Body of pancreas (tissue), 4 donors: ENCODE data around the gene NECAB3.

Experiments
- CTCF ChIP-seq, 7 experiments: fragments of 450-650 bp in 4 of 7; fragments of 200-600 bp in 3 of 7; sonication (generic) in 3 of 7; IDR thresholded peaks; one replicate each; pipeline ENCODE4 v1.5.1; 2016 to 2019; ENCODE audit warnings: antibody characterized with exemption in 7 of 7
- POLR2A ChIP-seq, 3 donors: fragments of 450-650 bp; IDR thresholded peaks; one replicate each; pipeline ENCODE4 v1.6.1; 2016; ENCODE audit warnings: antibody characterized with exemption in 3 of 3, mild to moderate bottlenecking in 2 of 3

GRCh38 chr20:33688938-33689424 lies 14.8 kb upstream of the NECAB3 start:
- TF ChIP-seq CTCF (IDR thresholded peaks at IDR 0.05) (no peak), POLR2A (IDR thresholded peaks at IDR 0.05) (no peak)
